ENCODE results near the gene NHLH1.

Gene NHLH1

DNA sequence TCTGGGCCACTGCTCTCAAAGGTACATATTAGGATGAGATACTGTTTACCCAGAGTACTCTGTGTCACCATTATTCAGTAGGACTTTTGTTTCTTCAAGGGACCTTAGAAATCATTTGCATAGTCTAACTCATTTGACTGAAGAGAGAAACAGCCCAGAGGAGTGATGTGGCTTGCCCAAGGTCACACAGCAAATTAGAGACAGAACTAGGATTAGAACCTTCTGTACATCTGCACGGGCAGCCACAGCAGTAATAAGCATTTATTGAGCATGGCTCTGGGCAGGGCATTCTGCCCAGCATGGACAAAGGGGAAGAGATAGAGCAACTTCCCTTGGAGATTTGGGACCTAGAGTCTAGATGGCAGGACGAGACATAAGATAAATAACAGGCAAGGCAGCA is 5.7 kb upstream of the NHLH1 start:
- no peaks in the 10 kb centered on the region for H3K4me1 ChIP-seq (ENCODE audit: control insufficient read depth, insufficient read depth, low read length)
- no peak overlapping the region for H3K9ac ChIP-seq (ENCODE audit: low read length)
- H3K9me3 ChIP-seq (ENCODE audit: control insufficient read depth, low read length) = no peaks in the 10 kb centered on the region
- H3K27me3 ChIP-seq (ENCODE audit: control insufficient read depth, insufficient read depth, low read length) = no peaks in the 10 kb centered on the region
- H3K4me3 ChIP-seq (ENCODE audit: low read length) = no peak overlapping the region
- H3K36me3 ChIP-seq (ENCODE audit: control insufficient read depth, insufficient read depth, low read length) = peaks cover 2% of the 10 kb centered on the region

GRCh38 chr1:160361814-160362167 is 5.1 kb upstream of the NHLH1 start:
- Histone ChIP-seq H3K9ac (ENCODE audit: low read length) (peak overlapping the region; percentile 15), H3K27me3 (ENCODE audit: control insufficient read depth, insufficient read depth, low read length) (no peaks in the 10 kb centered on the region)

DNA sequence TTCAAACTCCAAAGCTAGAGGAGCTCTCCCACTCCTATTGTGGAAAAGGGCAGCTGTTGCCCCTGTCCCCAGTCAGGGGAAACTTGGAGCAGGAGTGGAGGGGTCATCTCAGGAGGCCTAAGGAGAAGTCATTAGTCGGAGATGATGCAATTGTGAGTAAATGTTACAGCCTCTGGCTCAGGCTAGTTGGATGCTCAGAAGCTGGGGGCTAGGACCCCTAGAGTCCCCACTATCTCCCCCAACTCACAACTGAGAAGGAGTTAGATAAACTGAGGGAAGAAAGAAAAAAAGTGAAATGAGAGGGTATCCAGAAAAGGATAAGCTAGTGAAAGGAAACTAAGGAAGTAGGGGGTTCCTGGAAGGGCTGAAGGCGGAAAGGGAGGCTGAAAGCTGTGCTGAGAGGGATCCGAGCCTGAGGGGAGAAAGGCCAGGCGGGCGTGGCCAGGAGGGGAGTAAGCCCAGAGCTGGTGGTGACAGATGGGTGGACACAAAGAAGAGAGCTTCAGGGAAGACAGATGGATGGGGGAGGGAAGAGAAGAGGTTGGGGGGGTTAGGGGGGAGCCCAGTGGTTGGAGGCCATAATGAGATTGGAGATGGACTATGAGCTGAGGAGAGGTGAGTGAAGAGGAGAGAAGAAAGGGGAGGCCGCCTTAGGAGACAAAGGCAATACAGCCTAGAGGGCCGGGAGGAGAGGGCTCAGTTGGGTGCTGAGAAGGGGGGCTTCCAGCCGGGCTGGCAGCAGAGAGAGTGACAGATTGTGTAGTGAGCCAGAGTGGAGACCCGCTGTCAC is 4.5 kb upstream of the NHLH1 start:
- H3K9me3 ChIP-seq (ENCODE audit: control insufficient read depth, low read length) = no peaks in the 10 kb centered on the region

More at GRCh38 chr1:160361814-160362167, 5.1 kb upstream of the NHLH1 start:
- Histone ChIP-seq H3K4me3 (ENCODE audit: low read length) (no peak overlapping the region), H3K4me1 (ENCODE audit: control insufficient read depth, insufficient read depth, low read length) (no peaks in the 10 kb centered on the region), H3K36me3 (ENCODE audit: control insufficient read depth, insufficient read depth, low read length) (no peaks in the 10 kb centered on the region), H3K9me3 (ENCODE audit: control insufficient read depth, low read length) (no peaks in the 10 kb centered on the region)

DNA sequence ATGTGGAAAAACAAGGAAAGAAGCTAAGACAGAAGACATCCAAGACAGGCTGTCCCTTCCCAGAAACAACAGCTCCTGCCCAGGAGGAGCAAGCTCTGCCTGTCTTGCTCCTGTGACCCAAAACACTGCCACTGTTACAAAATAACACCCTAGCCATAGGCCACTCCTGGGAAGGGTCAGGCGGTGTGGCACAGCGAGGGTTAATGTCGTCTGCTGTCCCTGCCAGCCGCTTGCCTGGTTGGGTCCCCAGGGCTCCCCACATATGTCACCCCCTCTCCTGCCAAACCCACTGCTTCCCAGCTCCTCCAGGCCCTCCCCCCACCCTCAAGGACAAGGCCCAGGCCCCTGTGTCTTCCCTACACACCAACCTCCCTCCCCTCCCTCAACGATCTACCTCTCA is 3.9 kb upstream of the NHLH1 start:
- Histone ChIP-seq H3K9me3 (ENCODE audit: control insufficient read depth, low read length) (no peaks in the 10 kb centered on the region), H3K27me3 (ENCODE audit: control insufficient read depth, insufficient read depth, low read length) (peaks cover 8% of the 10 kb centered on the region), H3K4me1 (ENCODE audit: control insufficient read depth, insufficient read depth, low read length) (no peaks in the 10 kb centered on the region), H3K9ac (ENCODE audit: low read length) (no peak overlapping the region), H3K4me3 (ENCODE audit: low read length) (no peak overlapping the region), H3K36me3 (ENCODE audit: control insufficient read depth, insufficient read depth, low read length) (no peaks in the 10 kb centered on the region)

More for the DNA sequence above, 4.5 kb upstream of the NHLH1 start:
- H3K9ac ChIP-seq (ENCODE audit: low read length) = no peak overlapping the region
- H3K4me1 ChIP-seq (ENCODE audit: control insufficient read depth, insufficient read depth, low read length) = no peaks in the 10 kb centered on the region
- no peaks in the 10 kb centered on the region for H3K36me3 ChIP-seq (ENCODE audit: control insufficient read depth, insufficient read depth, low read length)
- H3K4me3 ChIP-seq (ENCODE audit: low read length) = no peak overlapping the region
- peaks cover 3% of the 10 kb centered on the region for H3K27me3 ChIP-seq (ENCODE audit: control insufficient read depth, insufficient read depth, low read length)

DNA sequence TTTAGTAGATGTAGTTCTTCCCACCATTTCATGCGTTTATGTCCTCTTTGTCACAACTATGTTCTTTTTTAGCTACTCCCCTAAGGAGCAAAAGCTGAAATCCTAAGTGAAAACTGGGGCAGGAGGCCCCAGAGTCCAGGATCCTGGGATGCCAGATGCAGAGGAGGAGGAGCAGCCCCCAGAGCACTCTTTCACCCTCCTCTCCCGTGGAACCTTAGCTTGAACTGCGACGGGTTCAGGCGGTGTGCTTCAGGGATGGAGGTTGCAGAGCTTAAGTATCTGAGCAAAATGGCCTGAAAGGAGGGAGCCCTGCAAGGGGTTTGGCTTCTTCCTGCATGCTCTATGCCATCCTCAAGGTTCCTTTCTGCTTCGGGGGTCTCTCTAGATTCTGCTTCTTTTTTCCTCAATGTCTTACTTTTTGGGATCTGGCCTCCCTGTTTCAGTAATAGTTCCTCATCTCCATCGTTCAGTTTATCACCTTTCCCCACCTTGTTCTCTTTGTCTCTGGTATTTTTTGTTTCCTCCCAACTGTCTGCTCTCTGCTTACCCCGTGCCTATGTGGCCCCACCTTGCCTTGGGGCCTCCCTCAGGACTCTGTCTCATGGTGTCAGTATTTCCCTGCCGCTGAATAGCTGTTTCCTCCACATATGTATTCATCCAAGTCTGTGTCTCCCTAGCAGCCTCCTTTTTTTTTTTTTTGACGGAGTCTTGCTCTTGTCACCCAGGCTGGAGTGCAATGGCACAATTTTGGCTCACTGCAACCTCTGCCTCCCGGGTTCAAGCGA is 2.7 kb upstream of the NHLH1 start:
- Histone ChIP-seq H3K36me3 (ENCODE audit: control insufficient read depth, insufficient read depth, low read length) (no peaks in the 10 kb centered on the region), H3K9ac (ENCODE audit: low read length) (no peak overlapping the region), H3K9me3 (ENCODE audit: control insufficient read depth, low read length) (no peaks in the 10 kb centered on the region), H3K27me3 (ENCODE audit: control insufficient read depth, insufficient read depth, low read length) (peaks cover 10% of the 10 kb centered on the region), H3K4me1 (ENCODE audit: control insufficient read depth, insufficient read depth, low read length) (no peaks in the 10 kb centered on the region), H3K4me3 (ENCODE audit: low read length) (no peak overlapping the region)

GRCh38 chr1:160365325-160365724 is 1.5 kb upstream of the NHLH1 start:
- Histone ChIP-seq H3K4me3 (ENCODE audit: low read length) (no peak overlapping the region), H3K9ac (ENCODE audit: low read length) (no peak overlapping the region), H3K27me3 (ENCODE audit: control insufficient read depth, insufficient read depth, low read length) (peaks cover 10% of the 10 kb centered on the region), H3K36me3 (ENCODE audit: control insufficient read depth, insufficient read depth, low read length) (no peaks in the 10 kb centered on the region), H3K4me1 (ENCODE audit: control insufficient read depth, insufficient read depth, low read length) (no peaks in the 10 kb centered on the region), H3K9me3 (ENCODE audit: control insufficient read depth, low read length) (no peaks in the 10 kb centered on the region)

- no peak overlapping the region for H3K9ac ChIP-seq (ENCODE audit: low read length)
- H3K9me3 ChIP-seq (ENCODE audit: control insufficient read depth, low read length) = no peaks in the 10 kb centered on the region
- no peaks in the 10 kb centered on the region for H3K36me3 ChIP-seq (ENCODE audit: control insufficient read depth, insufficient read depth, low read length)
- H3K4me3 ChIP-seq (ENCODE audit: low read length) = no peak overlapping the region
- peaks cover 13% of the 10 kb centered on the region for H3K27me3 ChIP-seq (ENCODE audit: control insufficient read depth, insufficient read depth, low read length)
- no peaks in the 10 kb centered on the region for H3K4me1 ChIP-seq (ENCODE audit: control insufficient read depth, insufficient read depth, low read length)
Measured at GRCh38 chr1:160367516-160367900, 637 bp downstream of the NHLH1 start.

DNA sequence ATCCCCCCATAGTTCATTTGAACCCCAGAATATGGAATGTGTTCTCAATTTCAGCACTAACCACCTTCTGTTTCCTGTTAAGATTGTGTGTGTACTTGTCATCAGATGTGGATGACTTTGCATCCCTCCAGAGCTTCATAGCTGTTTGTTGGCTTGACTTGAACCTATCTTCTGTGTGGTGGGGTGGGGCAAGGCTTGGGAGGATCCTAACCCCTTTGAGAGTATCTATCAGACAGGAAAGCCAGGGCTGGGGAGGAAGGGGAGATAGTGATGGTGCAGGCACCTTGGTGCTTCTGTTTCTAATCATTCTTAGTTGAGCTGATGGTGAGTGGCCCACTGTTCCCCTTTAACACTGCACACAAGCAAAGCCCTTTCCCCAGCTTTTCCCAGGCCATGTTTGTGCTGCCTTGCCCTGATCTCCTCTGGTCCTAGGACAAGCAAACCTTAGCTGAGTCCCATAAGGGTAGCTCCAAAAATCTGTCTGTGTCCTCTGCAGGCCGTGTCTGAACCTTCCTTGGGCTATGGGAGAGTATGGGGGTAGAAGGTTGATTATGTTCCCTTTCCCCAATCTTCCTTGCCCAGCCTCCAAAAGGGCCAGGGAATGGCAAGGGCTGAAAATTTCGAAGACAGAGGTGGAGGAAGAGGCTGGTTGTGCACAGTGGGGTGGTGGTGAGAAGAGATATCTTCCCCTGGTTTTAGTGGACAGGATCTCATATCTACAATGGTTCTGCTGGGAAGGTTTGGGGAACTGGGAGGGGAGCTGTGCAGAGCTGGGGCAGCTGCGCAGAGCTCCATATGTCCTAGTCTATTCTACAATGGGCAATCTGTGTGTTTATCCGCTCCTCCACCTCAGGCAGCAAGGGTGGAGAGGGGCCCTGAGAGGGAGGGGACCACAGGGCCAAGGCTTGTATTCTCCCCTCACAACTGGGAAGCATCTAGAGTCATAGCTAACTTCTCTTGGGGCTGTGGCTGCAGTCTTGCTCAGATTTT is 1.4 kb downstream of the NHLH1 start:
- H3K36me3 ChIP-seq (ENCODE audit: control insufficient read depth, insufficient read depth, low read length) = no peaks in the 10 kb centered on the region
- no peak overlapping the region for H3K4me3 ChIP-seq (ENCODE audit: low read length)
- no peak overlapping the region for H3K9ac ChIP-seq (ENCODE audit: low read length)
- H3K9me3 ChIP-seq (ENCODE audit: control insufficient read depth, low read length) = no peaks in the 10 kb centered on the region
- H3K4me1 ChIP-seq (ENCODE audit: control insufficient read depth, insufficient read depth, low read length) = no peaks in the 10 kb centered on the region
- H3K27me3 ChIP-seq (ENCODE audit: control insufficient read depth, insufficient read depth, low read length) = peaks cover 13% of the 10 kb centered on the region

DNA sequence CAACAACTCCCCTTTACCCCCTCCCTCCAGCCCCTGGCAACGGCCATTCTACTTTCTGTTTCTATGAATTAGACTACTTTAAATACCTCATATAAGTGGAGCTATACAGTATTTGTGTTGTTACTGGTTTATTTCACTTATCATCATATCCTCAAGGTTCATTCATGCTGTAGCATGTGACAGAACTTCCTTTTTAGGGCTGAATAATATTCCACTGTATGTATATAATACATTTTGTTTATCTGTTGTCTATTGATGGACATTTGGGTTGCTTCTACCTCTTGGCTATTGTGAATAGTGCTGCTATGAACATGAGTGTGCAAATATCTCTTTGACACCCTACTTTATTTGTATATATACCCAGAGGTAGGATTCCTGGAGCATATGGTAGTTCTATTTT is 2.2 kb downstream of the NHLH1 start:
- H3K4me3 ChIP-seq (ENCODE audit: low read length) = no peak overlapping the region
- no peaks in the 10 kb centered on the region for H3K36me3 ChIP-seq (ENCODE audit: control insufficient read depth, insufficient read depth, low read length)
- no peak overlapping the region for H3K9ac ChIP-seq (ENCODE audit: low read length)
- H3K9me3 ChIP-seq (ENCODE audit: control insufficient read depth, low read length) = no peaks in the 10 kb centered on the region
- H3K4me1 ChIP-seq (ENCODE audit: control insufficient read depth, insufficient read depth, low read length) = no peaks in the 10 kb centered on the region
- peaks cover 13% of the 10 kb centered on the region for H3K27me3 ChIP-seq (ENCODE audit: control insufficient read depth, insufficient read depth, low read length)

DNA sequence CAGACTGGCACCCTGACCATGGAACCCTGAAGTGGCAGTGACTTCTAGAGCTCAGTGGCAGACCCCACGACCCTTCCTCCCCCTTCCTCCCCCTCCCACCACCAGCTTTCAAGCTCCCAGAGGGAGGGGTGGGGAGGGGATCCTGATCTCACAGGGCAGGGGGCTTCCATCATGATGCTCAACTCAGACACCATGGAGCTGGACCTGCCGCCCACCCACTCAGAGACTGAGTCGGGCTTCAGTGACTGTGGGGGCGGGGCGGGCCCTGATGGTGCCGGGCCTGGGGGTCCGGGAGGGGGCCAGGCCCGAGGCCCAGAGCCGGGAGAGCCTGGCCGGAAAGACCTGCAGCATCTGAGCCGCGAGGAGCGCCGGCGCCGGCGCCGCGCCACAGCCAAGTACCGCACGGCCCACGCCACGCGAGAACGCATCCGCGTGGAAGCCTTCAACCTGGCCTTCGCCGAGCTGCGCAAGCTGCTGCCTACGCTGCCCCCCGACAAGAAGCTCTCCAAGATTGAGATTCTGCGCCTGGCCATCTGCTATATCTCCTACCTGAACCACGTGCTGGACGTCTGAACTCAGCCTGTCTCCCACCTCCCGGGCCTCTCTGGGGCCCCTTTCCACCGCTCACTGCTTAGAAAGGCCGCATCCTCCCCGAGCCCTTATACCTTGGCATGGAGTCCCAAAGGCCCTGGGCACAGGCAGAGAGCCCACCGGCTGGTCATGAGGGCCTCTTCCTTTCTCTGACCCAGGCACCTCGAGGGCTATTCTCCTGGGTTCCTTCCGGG is 3.9 kb downstream of the NHLH1 start:
- H3K36me3 ChIP-seq (ENCODE audit: control insufficient read depth, insufficient read depth, low read length) = no peaks in the 10 kb centered on the region
- no peaks in the 10 kb centered on the region for H3K9me3 ChIP-seq (ENCODE audit: control insufficient read depth, low read length)
- H3K4me3 ChIP-seq (ENCODE audit: low read length) = no peak overlapping the region
- H3K27me3 ChIP-seq (ENCODE audit: control insufficient read depth, insufficient read depth, low read length) = peaks cover 13% of the 10 kb centered on the region
- no peak overlapping the region for H3K9ac ChIP-seq (ENCODE audit: low read length)
- H3K4me1 ChIP-seq (ENCODE audit: control insufficient read depth, insufficient read depth, low read length) = peaks cover 3% of the 10 kb centered on the region

DNA sequence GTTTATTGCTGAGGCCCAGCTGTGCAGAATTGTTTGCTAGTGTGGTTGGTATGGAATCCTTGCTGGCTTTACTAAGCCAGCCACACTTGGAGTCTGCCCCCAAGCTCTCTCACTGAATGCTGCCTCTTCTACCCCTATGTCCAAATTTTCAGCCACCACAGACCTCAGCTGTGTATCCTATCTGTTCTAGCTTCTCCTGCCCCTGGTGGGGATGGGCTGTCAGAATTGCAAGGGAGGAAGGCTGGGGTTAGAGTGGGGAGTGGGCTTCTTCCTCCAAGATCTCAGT is 4.4 kb downstream of the NHLH1 start:
- peaks cover 18% of the 10 kb centered on the region for H3K27me3 ChIP-seq (ENCODE audit: control insufficient read depth, insufficient read depth, low read length)
- peaks cover 9% of the 10 kb centered on the region for H3K4me1 ChIP-seq (ENCODE audit: control insufficient read depth, insufficient read depth, low read length)

More for the DNA sequence above, 4.4 kb downstream of the NHLH1 start:
- Histone ChIP-seq H3K9me3 (ENCODE audit: control insufficient read depth, low read length) (no peaks in the 10 kb centered on the region), H3K4me3 (ENCODE audit: low read length) (no peak overlapping the region), H3K36me3 (ENCODE audit: control insufficient read depth, insufficient read depth, low read length) (no peaks in the 10 kb centered on the region), H3K9ac (ENCODE audit: low read length) (no peak overlapping the region)

All from mucosa of stomach (tissue), 1 donor.